Amniotic epithelial cell (primary cell): ENCODE measurements around the gene ASTN2.

Experiments
- DNase-seq: peaks from one replicate; pipeline ENCODE4 v3.0.0-alpha.2; 2010; ENCODE audit warnings: low read depth

Gene ASTN2, protein sequence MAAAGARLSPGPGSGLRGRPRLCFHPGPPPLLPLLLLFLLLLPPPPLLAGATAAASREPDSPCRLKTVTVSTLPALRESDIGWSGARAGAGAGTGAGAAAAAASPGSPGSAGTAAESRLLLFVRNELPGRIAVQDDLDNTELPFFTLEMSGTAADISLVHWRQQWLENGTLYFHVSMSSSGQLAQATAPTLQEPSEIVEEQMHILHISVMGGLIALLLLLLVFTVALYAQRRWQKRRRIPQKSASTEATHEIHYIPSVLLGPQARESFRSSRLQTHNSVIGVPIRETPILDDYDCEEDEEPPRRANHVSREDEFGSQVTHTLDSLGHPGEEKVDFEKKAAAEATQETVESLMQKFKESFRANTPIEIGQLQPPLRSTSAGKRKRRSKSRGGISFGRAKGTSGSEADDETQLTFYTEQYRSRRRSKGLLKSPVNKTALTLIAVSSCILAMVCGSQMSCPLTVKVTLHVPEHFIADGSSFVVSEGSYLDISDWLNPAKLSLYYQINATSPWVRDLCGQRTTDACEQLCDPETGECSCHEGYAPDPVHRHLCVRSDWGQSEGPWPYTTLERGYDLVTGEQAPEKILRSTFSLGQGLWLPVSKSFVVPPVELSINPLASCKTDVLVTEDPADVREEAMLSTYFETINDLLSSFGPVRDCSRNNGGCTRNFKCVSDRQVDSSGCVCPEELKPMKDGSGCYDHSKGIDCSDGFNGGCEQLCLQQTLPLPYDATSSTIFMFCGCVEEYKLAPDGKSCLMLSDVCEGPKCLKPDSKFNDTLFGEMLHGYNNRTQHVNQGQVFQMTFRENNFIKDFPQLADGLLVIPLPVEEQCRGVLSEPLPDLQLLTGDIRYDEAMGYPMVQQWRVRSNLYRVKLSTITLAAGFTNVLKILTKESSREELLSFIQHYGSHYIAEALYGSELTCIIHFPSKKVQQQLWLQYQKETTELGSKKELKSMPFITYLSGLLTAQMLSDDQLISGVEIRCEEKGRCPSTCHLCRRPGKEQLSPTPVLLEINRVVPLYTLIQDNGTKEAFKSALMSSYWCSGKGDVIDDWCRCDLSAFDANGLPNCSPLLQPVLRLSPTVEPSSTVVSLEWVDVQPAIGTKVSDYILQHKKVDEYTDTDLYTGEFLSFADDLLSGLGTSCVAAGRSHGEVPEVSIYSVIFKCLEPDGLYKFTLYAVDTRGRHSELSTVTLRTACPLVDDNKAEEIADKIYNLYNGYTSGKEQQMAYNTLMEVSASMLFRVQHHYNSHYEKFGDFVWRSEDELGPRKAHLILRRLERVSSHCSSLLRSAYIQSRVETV (N-terminal part only)

DNA sequence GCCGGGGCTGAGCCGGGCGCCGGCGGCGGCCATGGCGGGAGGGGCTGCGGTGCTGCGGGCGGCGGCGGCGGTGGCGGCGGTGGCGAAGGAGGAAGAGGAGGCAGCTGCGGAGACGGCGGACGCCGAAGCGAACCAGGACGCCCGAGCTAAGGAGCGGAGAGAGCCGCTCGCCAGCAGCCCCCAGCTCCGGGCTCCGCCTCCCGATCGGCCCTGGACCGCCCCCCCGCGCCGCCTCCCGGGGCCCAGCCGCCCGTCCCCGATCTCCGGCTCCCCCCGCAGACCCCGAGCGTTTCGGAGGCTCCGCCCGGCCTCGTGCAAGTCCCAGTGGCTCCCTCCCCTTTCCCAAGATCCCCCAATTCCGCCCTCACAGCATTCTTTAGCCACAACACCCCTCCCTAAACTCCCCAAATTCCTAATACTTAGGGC is at the start of gene ASTN2:
Gene ASTN2, minus strand, starts transcription at position 152 of the 426 bp plus-strand sequence. Its CDS starts 119 bp downstream, at position 33.
- no peak for DNase-seq

DNA sequence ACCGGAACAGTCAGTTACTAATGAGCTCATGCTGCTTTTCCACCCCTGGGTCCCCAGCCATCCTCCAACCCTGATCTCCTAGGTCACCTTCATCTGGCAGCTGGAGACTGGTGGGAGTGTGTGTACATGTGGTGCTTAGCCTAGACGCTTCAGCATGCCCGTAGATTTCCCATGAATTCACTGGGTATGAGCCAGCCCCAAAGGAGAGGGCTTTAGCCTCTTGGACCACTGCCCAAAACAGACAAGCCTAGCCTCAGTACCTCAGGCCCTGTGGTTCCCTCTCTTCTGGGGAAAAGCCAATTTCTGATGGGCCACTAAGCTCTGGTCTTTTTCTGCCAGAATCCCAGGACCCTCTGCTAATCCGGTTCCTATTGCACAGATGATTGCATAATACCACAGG is 48.0 kb upstream of the ASTN2 start:
- no peak for DNase-seq

DNA sequence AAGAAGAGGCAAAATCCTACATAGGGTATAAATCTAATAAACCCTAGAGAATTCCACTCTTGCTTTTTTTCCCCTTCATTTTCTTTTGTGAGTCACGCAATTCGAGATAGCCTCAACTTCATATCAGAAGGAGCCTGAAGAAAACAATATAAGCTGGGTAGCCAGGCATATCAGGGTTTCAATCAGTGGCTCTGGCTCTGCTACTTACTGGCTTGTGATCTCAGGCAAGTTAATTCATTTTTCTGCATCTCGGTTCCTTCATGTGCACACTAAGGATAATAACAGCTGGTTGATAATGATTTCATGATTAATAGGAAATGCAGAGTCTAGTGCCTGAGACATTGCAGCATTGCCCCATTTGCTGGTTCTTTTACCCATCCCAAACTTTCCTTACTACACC is 46.5 kb upstream of the ASTN2 start:
- DNase-seq, result no peak

DNA sequence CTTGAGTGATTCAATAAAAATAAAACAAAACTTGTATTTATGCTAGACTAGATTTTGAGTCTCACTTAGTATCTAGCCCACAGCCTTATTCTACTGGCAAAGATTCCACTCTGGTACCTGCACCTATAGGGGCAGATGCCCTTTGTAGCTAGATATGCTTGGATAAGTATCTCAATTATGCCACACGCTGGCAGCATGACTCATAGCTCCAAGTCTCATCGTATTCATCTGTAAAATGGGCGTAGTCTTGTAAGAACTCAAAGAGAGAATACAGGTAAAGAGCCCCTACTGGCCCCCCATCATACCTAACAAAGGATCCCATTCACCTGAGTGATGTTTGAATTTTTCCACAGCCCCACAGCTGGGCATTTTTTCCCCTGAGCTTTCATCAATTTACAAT is 45.9 kb upstream of the ASTN2 start:
- no peak for DNase-seq

DNA sequence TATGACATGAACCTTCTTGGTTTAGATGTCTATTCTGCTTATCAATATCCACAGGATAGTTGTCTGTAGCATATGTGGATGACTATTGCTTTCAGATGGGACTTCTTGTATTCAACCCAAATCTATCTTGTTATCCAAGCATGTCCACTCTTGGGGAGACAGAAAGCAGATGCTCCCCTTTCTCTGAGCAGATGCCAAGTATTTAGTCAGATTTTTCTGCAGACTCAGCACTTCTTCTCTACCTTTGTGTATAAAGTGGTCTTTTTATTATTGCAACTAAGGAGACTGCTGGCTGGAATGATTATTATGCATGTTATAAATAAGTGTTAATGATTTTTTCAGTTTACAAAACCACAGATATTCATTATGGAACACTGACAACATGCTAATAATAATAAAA is 45.1 kb upstream of the ASTN2 start:
- no peak for DNase-seq

DNA sequence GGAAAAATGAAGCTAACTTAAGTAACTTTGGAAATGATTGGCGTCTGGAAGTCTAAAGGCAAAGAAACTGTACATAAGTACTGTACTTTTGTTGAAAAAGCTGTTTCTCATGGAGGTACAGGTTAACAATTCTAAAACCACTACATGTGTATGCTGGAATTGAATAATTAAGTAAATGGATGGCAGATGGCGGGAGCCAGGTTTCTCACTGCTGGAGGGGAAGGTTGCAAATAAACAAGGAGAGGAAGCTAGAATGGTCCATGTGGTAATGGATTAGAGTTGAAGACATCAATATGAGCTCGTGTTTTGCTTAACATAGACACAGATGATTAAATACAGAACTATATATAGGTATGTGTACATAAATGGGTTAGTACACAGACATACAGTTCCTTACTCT is 43.2 kb upstream of the ASTN2 start:
- no peak for DNase-seq

DNA sequence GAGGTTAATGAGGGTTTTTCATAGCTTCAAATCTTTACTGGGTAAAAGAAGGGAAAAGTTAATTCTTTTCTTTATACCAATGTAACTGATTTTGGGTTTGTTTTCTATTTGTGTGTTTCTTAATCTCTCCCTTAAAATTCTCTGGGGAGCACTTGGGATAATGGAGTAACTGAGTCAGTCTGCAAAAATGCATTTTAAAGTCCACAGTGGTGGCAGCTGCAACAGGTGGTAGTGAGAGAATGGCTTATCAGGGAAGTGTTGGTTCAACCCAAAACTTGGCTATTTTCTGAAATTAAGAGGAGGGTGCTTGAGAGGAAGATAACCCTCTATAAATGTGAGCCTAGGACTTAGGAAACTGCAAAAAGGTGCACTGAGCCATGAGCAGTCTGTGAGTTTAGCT is 39.9 kb upstream of the ASTN2 start:
- DNase-seq, result no peak

DNA sequence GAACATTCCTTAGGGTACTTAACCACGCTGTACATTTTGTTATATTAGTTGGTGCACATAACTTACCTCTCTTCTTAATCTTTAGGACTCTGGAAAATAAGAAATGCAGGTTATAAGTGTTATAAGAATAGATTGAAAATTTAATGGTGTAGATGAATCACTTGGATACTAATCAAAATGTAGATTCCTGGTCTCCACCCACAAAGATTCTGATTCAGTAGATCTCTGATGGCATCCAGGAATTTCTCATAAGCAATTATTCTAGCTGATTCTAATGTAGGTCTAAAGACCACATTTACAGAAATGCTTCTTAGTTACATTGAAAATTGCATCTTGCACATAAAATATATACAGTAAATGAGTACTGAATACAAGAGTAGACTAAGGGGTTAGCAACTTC is 38.9 kb upstream of the ASTN2 start:
- DNase-seq, result no peak

DNA sequence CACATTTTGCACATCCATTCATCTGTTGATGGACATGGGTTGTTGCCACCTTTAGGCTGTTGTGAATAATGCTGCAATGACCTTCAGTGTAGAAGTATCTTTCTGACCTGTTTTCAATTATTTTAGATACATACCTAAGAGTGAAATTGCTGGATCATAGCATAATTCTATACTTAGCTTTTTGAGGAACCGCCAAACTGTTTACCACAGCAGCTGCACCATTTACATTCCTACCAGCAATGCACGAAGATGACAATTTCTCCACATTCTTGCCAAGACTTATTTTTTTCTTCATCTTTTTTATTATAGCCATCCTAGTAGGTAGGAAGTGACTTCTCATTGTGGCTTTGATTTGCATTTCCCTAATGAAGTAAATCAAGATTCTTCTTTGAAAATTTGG is 36.5 kb upstream of the ASTN2 start:
- DNase-seq, result no peak

DNA sequence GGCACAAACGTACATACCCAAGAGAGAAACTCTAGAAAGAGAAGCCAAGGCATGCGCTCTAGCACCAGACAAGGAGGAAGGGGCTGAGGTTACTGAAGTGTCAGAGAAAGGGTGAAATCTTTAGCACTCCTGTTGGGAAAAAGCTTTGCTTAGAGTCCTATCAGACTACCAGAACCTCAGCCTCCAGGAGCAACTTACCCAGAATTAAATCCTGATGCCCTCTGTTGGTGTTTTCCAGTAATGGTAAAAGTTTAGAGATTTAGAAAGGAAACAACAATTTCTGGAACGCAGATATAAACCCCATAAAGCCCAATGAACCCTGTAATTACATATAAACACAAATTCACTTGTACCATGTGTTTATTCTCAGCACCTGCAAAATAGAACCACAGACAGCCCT is 33.2 kb upstream of the ASTN2 start:
- DNase-seq, result no peak

DNA sequence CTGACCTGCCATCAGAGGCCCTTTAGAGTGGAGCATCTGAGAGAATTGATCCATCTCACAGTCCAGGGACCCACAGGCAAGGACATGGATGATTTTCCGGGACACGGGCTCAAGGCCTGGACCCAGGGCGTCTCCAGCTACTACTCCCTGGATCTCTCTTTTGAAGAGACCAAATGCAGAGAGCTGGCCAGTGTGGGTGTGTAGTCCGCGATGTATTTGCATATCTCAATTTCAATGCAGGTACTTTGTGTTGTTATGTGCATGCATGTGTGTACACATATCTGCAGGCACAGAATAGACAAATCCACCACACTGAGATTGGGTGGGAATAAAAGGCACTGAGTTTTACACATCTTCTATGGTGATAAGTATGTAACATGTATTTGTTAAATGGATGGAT is 30.8 kb upstream of the ASTN2 start:
- no peak for DNase-seq

DNA sequence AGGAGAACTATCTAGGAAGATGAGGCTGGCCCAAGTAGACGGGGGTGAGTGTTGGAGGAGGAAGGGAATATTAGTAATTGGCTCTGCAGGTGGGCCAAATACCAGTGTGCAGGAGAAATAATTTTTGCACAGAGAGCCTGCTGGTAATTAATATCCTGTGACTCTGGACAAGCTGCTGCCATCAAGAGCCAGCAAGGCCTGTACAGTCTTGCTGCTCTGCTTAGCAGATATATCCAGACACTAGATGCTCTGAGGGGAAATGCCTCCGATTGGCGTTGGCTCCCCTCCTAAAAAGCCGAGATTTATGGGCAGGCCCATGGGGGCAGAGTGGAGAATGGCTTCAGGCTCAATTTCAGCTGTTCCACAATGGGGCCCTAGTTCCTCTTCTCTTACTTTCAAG is 29.6 kb upstream of the ASTN2 start:
- DNase-seq, result no peak

DNA sequence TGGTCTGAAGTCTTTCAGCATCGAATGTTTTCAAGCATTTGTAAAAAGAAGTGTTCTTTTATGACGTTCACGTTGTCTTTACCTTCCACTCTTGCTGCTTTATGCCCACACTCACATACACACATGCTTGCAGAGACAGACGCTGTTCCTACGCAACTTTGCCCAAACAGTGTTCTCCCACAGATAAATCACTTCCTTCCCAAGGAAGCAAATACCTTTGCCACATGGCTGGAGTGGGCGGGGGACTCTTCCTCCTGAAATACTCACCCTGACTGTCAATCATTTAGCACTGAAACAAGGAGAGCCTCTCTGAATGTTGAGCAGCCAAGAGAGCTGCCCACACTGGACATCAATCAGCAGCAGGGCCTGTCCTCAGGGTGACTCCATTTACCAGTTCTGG is 22.4 kb upstream of the ASTN2 start:
- DNase-seq, result no peak

DNA sequence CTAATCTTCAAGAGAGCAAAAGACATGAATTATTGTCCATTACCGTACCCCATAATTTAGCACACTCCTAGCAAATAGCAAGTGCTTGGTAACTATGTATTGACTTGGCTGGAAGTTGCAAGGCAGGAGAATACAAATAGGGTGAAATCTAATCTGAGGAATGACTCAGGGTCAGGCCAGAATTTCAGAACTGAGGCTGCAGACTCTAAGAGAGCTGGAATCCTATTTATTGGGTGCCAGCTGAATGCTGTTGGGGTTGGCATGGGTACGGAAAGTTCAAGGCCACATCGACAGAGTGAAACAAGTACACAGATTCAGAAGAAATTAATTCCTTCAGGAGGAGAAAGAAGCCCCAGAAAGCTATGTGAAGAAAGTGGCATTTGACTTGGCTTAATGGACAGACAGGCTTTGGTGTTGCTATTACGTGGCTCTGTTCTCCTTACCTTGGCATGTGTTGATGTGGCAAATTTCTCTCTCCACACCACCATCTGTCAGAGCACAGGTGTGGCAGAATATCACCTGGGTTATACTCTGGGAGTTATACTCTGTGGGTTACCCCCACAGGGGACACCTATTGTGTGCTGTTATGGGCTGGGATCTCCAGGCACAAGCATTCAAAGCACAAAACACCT is 20.9 kb upstream of the ASTN2 start:
- no peak for DNase-seq

DNA sequence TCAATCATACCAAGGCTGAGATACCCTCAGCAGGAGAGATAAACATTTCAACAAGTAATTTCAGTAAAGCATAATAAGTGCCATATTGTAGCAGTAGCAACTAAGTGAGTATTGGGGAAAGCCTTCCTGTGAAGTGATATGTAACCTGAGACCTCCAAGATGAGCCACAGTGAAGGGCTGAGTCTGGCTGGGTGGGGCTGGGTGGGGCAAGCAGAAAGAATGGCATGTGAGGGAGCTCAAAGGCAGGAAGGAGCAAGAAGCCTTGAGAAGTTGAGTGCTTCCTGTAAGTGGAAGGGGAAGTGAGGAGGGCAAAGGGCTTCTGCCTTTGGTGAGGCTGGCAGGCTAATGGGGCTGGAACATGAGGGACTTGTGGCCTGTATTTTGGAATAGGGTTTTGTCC is 19.7 kb upstream of the ASTN2 start:
- DNase-seq, result no peak

DNA sequence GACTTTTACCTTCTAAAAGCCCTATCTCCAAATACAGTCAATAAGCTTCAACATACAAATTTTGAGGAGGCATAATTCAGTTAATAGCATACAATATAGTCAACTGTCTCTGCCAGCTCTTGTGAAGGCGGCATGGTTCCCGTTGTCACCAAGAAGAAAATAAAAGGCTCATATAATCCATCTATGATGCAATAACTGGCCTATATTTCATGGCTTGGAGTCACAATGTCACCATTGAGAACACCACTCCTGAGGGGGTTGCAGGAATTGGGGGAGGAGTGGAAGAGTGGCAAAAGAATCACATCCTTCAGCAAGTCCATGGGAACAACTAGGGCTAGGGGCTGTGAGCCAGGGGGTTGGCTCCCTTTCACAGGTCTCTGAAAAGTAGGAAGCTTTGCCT is 16.0 kb upstream of the ASTN2 start:
- DNase-seq, result no peak

DNA sequence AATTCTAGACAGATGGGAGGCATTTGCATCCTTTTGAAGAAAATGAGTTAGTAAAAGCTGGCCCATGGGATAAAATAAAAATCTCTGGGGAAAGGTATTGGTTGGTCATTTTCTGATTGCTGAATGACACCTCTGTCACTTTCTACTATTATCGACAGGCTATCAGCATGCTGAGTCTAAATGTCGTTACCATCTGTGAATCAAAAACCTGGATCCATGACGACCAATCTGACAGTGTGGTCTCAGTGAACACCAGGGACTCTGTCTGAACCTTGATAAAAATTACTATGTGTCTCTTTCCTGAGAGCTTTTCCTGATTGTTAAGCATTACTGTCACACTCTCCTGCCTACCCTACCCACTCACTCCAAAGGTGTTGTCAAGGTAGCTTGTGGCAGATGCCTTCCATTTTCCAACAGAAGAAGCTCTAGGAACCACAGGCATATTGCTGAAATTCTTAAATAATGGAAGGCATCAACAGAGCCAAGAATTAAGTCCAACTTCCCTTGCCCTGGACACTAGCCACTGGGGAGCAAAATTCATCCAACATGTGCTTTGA is 12.6 kb upstream of the ASTN2 start:
- DNase-seq, result no peak

DNA sequence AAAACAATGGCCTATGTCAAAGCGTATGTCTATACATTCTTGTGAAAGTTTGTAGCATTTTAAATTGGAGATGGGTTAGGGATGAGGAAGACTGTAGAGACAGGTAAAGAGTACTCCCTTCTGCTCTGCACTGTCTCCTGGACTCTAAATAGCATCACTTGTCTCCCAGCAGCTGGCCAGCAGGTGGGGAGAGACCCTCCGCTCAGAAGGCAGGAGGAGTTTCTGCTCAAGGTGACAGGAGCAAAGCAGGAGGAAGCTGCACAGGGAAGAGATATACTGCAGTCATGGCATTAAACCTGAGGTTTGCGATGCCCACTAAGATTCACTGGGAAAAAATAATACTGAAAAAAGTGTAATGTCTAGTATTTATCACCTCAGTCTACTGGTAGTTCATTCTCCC is 10.7 kb upstream of the ASTN2 start:
- no peak for DNase-seq

DNA sequence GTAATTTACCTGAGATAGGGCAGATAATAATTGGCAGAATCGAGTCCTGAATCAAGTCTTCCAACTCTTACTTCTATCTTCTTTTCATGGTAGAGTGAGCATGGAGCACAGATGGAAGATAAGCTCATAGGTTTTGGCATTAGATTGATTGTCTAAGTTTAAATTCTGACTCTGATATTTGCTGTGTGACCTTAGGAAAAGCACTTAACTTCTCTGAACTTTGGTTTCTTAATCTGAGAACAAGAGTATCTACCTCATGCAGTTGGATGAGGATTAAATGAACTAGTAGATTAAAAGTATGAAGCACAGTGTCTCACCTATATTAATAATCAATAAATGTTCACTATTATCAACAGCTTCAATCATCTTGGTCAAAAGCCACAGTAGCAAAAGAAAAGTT is 9.4 kb upstream of the ASTN2 start:
- no peak for DNase-seq

DNA sequence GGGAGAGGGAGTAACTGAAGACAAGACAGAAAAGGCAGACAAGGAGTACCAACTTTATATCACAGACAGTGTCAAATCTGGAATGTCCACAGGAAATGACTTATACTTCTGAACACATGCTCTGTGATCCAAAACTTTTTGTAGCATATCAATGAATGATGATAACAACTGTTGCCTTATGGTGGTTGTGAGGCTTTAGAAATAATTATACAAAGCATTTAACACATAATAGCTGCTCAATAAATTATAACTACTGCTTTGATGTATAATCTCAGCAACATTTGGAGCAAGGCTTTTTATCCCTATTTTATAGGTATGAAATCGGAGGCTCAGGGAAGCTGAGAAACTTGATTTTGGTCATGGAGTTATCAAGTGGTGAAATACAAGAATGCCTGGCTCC is 3.3 kb upstream of the ASTN2 start:
- no peak for DNase-seq

DNA sequence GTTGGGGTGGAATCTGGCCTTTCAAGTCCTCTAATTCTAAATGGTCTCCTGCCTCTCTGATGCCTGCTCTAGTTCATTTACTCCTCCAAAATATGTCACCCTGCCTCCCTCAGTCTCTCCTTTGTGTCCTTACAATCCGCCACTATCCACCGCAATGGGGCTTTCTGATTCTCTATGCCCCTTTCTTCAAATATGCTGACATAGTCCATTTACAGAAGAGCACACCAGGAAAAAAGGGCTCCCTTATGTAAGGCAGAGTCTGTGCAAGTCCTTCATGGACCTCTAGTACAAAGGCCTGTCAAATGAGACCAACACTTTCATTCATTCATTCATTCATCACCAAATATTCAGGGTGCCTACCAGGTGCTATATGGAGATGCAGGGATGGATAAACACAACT is 2.0 kb upstream of the ASTN2 start:
- DNase-seq, result no peak
